GM23338 (cell line): ENCODE data around the gene SBF2. TPM values are rescaled to one million over a fixed set of nuclear protein-coding genes. Genes with fewer than 3 reads are reported as not detected.

ENCODE experiments used
- ATAC-seq: fragments of 200-7000 bp; cut with Tn5 transposase; 3 replicates; pipeline ENCODE4 v1.9.1; 2020
- DNase-seq: peaks from one replicate; pipeline ENCODE4 v3.0.0-alpha.2; 2015; ENCODE audit warnings: low spot score
- H2AFZ ChIP-seq: fragments of 200-600 bp; sonication (generic); 2 replicates; pipeline ENCODE4 v1.8.0; 2016; ENCODE audit warnings: antibody characterized with exemption, mild to moderate bottlenecking, moderate library complexity
- H3F3A ChIP-seq: fragments of 200-600 bp; sonication (generic); replicated peaks from 2 replicates; pipeline ENCODE4 v1.8.0; 2017; ENCODE audit warnings: antibody characterized with exemption, mixed run types, low read depth
- H3K27ac ChIP-seq: fragments of 200-600 bp; sonication (generic); 2 replicates; pipeline ENCODE4 v1.6.1; 2016; ENCODE audit warnings: low read depth
- H3K27me3 ChIP-seq: fragments of 200-600 bp; sonication (generic); 2 replicates; pipeline ENCODE4 v1.8.0; 2016; ENCODE audit warnings: mild to moderate bottlenecking, mixed run types, moderate library complexity; ENCODE audit not compliant: insufficient read depth
- H3K36me3 ChIP-seq: fragments of 200-600 bp; sonication (generic); 2 replicates; pipeline ENCODE4 v1.8.0; 2016; ENCODE audit warnings: mild to moderate bottlenecking; ENCODE audit not compliant: insufficient read depth
- H3K4me1 ChIP-seq: fragments of 200-600 bp; sonication (generic); 2 replicates; pipeline ENCODE4 v1.8.0; 2016; ENCODE audit warnings: mild to moderate bottlenecking, moderate library complexity; ENCODE audit not compliant: insufficient read depth
- H3K4me2 ChIP-seq: fragments of 200-600 bp; sonication (generic); 2 replicates; pipeline ENCODE4 v1.7.1; 2017; ENCODE audit warnings: mixed run types
- H3K4me3 ChIP-seq: fragments of 200-600 bp; sonication (generic); 2 replicates; pipeline ENCODE4 v1.6.1; 2016; ENCODE audit warnings: mixed run types
- H3K79me2 ChIP-seq: fragments of 200-600 bp; sonication (generic); replicated peaks from 2 replicates; pipeline ENCODE4 v1.8.0; 2017; ENCODE audit warnings: mild to moderate bottlenecking; ENCODE audit not compliant: insufficient read depth
- H3K9me2 ChIP-seq: fragments of 200-600 bp; sonication (generic); 2 replicates; pipeline ENCODE4 v1.8.0; 2017; ENCODE audit not compliant: insufficient read depth
- H4K20me1 ChIP-seq: fragments of 200-600 bp; sonication (generic); replicated peaks from 2 replicates; pipeline ENCODE4 v1.8.0; 2017; ENCODE audit warnings: mild to moderate bottlenecking; ENCODE audit not compliant: insufficient read depth
- H3K27ac Mint-ChIP-seq: 2 replicates; pipeline ENCODE4 v1.8.0; 2020; ENCODE audit warnings: inconsistent platforms, mild to moderate bottlenecking, moderate library complexity, mixed read lengths
- H3K27me3 Mint-ChIP-seq: 3 replicates; pipeline ENCODE4 v1.8.0; 2022; ENCODE audit warnings: low read depth, mild to moderate bottlenecking, moderate library complexity, mixed read lengths, inconsistent platforms; ENCODE audit not compliant: insufficient read depth, poor library complexity
- H3K36me3 Mint-ChIP-seq: 3 replicates; pipeline ENCODE4 v1.8.0; 2021; ENCODE audit warnings: low read depth, mild to moderate bottlenecking, inconsistent platforms, moderate library complexity, mixed read lengths
- H3K4me1 Mint-ChIP-seq: 3 replicates; pipeline ENCODE4 v1.8.0; 2020; ENCODE audit warnings: mild to moderate bottlenecking, inconsistent platforms, mixed read lengths
- H3K4me3 Mint-ChIP-seq: 3 replicates; pipeline ENCODE4 v1.8.0; 2021; ENCODE audit warnings: moderate library complexity, mild to moderate bottlenecking, inconsistent platforms, mixed read lengths
- H3K9me3 Mint-ChIP-seq: 3 replicates; pipeline ENCODE4 v1.8.0; 2020; ENCODE audit warnings: moderate library complexity, mild to moderate bottlenecking, inconsistent platforms, mixed read lengths
- CREB1 ChIP-seq: fragments of 250-450 bp; sonication (Bioruptor Pico); IDR thresholded peaks from 2 replicates; pipeline ENCODE4 v1.5.0; 2020; ENCODE audit warnings: low read depth, mild to moderate bottlenecking, moderate library complexity
- CTCF ChIP-seq, 2 experiments: fragments of 200-600 bp in 1 of 2; sonication (generic) in 1 of 2; conservative IDR thresholded peaks; 2 replicates each; pipeline versions ENCODE4 v1.5.1 to v1.6.1; 2016 to 2017; ENCODE audit warnings: antibody characterized with exemption in 2 of 2, low read depth in 2 of 2, mild to moderate bottlenecking in 2 of 2, moderate library complexity in 1 of 2
- EZH2 ChIP-seq: fragments of 200-600 bp; sonication (generic); IDR thresholded peaks from one replicate; pipeline ENCODE4 v1.8.0; 2017; ENCODE audit warnings: antibody characterized with exemption, mild to moderate bottlenecking, low read depth; ENCODE audit not compliant: unreplicated experiment
- EZH2phosphoT487 ChIP-seq: fragments of 200-600 bp; sonication (generic); IDR thresholded peaks from one replicate; pipeline ENCODE4 v1.8.1; 2018; ENCODE audit warnings: antibody characterized with exemption; ENCODE audit not compliant: unreplicated experiment
- JUNB ChIP-seq: IDR thresholded peaks from one replicate; pipeline ENCODE4 v1.6.1; 2016; ENCODE audit warnings: antibody characterized with exemption; ENCODE audit not compliant: unreplicated experiment
- NANOG ChIP-seq: IDR thresholded peaks from 2 replicates; pipeline ENCODE4 v1.6.1; 2016; ENCODE audit warnings: antibody characterized with exemption, borderline replicate concordance
- POLR2AphosphoS5 ChIP-seq: IDR thresholded peaks from 2 replicates; pipeline ENCODE4 v1.6.1; 2016; ENCODE audit warnings: antibody characterized with exemption, low read depth
- REST ChIP-seq: IDR thresholded peaks from one replicate; pipeline ENCODE4 v1.6.1; 2018; ENCODE audit warnings: antibody characterized with exemption; ENCODE audit not compliant: unreplicated experiment
- STAT1 ChIP-seq: IDR thresholded peaks from one replicate; pipeline ENCODE4 v1.6.1; 2016; ENCODE audit warnings: antibody characterized with exemption; ENCODE audit not compliant: unreplicated experiment
- ZNF114 ChIP-seq: fragments of 250-450 bp; sonication (Bioruptor Pico); IDR thresholded peaks from 2 replicates; pipeline ENCODE4 v1.5.0; 2020; ENCODE audit warnings: mild to moderate bottlenecking, moderate library complexity
- ZNF331 ChIP-seq: fragments of 250-450 bp; sonication (Bioruptor Pico); IDR thresholded peaks from 2 replicates; pipeline ENCODE4 v1.5.0; 2020; ENCODE audit warnings: low read depth, mild to moderate bottlenecking, moderate library complexity
- polyA plus RNA-seq: library from polyadenylated mRNA; unstranded; fragments of >200 nt; fragmentation: Nextera tagmentation; extraction: Ambion mirVana; gene quantifications from 2 replicates; pipeline ENCODE4 v1.2.1, GENCODE V29; 2016
- total RNA-seq: library from RNA; depleted of rRNA; stranded (reverse); fragments of >200 nt; shearing (Covaris generic); gene quantifications from 2 replicates; pipeline ENCODE4 v1.2.3, GENCODE V29; 2014
- TF ChIP-seq, protein P1 (sequence below): fragments of 250-450 bp; sonication (Bioruptor Pico); IDR thresholded peaks from 2 replicates; pipeline ENCODE4 v1.5.0; 2020; ENCODE audit warnings: mild to moderate bottlenecking, moderate library complexity
- TF ChIP-seq, protein P2 (sequence below): IDR thresholded peaks from 2 replicates; pipeline ENCODE4 v1.6.1; 2016; ENCODE audit warnings: antibody characterized with exemption

SBF2 gene
- total and polyA plus RNA-seq, 2 experiments from 2014 or later, result 25.6 to 53.5 TPM

GRCh38 chr11:9982796-9983579, 311.0 kb downstream of the SBF2 start:
- Mint-ChIP-seq H3K27me3 (peaks cover 4% of the 10 kb centered on the region), H3K36me3 (peaks cover 42% of the 10 kb centered on the region)
- peak; percentile 61 for DNase-seq

More at GRCh38 chr11:9982796-9983579, 311.0 kb downstream of the SBF2 start:
- Mint-ChIP-seq H3K9me3 (peaks cover 6% of the 10 kb centered on the region; the same call in 1 of the 3 replicates), H3K4me1 (peaks cover 29% of the 10 kb centered on the region), H3K27ac (peak overlapping the region; percentile 94), H3K4me3 (no peak overlapping the region)
- no peaks in the 10 kb centered on the region for H3K27me3 ChIP-seq
- H3K4me2 ChIP-seq, result no peak overlapping the region
- H2AFZ ChIP-seq, result no peak overlapping the region
- H3K4me3 ChIP-seq, result no peak overlapping the region
- H3F3A ChIP-seq, result no peaks in the 10 kb centered on the region
- TF ChIP-seq, protein P1, sequence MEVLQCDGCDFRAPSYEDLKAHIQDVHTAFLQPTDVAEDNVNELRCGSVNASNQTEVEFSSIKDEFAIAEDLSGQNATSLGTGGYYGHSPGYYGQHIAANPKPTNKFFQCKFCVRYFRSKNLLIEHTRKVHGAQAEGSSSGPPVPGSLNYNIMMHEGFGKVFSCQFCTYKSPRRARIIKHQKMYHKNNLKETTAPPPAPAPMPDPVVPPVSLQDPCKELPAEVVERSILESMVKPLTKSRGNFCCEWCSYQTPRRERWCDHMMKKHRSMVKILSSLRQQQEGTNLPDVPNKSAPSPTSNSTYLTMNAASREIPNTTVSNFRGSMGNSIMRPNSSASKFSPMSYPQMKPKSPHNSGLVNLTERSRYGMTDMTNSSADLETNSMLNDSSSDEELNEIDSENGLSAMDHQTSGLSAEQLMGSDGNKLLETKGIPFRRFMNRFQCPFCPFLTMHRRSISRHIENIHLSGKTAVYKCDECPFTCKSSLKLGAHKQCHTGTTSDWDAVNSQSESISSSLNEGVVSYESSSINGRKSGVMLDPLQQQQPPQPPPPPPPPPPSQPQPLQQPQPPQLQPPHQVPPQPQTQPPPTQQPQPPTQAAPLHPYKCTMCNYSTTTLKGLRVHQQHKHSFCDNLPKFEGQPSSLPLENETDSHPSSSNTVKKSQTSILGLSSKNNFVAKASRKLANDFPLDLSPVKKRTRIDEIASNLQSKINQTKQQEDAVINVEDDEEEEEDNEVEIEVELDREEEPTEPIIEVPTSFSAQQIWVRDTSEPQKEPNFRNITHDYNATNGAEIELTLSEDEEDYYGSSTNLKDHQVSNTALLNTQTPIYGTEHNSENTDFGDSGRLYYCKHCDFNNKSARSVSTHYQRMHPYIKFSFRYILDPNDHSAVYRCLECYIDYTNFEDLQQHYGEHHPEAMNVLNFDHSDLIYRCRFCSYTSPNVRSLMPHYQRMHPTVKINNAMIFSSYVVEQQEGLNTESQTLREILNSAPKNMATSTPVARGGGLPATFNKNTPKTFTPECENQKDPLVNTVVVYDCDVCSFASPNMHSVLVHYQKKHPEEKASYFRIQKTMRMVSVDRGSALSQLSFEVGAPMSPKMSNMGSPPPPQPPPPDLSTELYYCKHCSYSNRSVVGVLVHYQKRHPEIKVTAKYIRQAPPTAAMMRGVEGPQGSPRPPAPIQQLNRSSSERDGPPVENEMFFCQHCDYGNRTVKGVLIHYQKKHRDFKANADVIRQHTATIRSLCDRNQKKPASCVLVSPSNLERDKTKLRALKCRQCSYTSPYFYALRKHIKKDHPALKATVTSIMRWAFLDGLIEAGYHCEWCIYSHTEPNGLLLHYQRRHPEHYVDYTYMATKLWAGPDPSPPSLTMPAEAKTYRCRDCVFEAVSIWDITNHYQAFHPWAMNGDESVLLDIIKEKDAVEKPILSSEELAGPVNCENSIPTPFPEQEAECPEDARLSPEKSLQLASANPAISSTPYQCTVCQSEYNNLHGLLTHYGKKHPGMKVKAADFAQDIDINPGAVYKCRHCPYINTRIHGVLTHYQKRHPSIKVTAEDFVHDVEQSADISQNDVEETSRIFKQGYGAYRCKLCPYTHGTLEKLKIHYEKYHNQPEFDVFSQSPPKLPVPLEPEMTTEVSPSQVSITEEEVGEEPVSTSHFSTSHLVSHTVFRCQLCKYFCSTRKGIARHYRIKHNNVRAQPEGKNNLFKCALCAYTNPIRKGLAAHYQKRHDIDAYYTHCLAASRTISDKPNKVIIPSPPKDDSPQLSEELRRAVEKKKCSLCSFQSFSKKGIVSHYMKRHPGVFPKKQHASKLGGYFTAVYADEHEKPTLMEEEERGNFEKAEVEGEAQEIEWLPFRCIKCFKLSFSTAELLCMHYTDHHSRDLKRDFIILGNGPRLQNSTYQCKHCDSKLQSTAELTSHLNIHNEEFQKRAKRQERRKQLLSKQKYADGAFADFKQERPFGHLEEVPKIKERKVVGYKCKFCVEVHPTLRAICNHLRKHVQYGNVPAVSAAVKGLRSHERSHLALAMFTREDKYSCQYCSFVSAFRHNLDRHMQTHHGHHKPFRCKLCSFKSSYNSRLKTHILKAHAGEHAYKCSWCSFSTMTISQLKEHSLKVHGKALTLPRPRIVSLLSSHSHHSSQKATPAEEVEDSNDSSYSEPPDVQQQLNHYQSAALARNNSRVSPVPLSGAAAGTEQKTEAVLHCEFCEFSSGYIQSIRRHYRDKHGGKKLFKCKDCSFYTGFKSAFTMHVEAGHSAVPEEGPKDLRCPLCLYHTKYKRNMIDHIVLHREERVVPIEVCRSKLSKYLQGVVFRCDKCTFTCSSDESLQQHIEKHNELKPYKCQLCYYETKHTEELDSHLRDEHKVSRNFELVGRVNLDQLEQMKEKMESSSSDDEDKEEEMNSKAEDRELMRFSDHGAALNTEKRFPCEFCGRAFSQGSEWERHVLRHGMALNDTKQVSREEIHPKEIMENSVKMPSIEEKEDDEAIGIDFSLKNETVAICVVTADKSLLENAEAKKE (CRISPR knock-in tag), result peak; percentile 76; the same call in 1 of the 2 replicates
- TF ChIP-seq NANOG, result no peak
- TF ChIP-seq EZH2phosphoT487, result no peak
- no peak for TF ChIP-seq ZNF331 (CRISPR knock-in tag)
- TF ChIP-seq EZH2, result no peak
- TF ChIP-seq STAT1, result no peak
- no peak for TF ChIP-seq REST
- no peak for TF ChIP-seq POLR2AphosphoS5
- no peak for TF ChIP-seq CREB1
- TF ChIP-seq, protein P2, sequence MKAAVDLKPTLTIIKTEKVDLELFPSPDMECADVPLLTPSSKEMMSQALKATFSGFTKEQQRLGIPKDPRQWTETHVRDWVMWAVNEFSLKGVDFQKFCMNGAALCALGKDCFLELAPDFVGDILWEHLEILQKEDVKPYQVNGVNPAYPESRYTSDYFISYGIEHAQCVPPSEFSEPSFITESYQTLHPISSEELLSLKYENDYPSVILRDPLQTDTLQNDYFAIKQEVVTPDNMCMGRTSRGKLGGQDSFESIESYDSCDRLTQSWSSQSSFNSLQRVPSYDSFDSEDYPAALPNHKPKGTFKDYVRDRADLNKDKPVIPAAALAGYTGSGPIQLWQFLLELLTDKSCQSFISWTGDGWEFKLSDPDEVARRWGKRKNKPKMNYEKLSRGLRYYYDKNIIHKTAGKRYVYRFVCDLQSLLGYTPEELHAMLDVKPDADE, result no peak
- no peak; a peak in 1 of 4 replicates for TF ChIP-seq CTCF (conservative IDR thresholded peaks at IDR 0.05; ENCODE audit: low read depth in 2 of 2)
- peak; percentile 27; the same call in 1 of the 2 replicates for TF ChIP-seq ZNF114 (CRISPR knock-in tag)
- TF ChIP-seq JUNB, result no peak
- ATAC-seq, result peak; percentile 92
- no peaks in the 10 kb centered on the region for H3K36me3 ChIP-seq
- H3K27ac ChIP-seq, result peak overlapping the region; percentile 86
- peaks cover 21% of the 10 kb centered on the region; the same call in 1 of the 2 replicates for H3K4me1 ChIP-seq
- H4K20me1 ChIP-seq, result no peaks in the 10 kb centered on the region
- no peaks in the 10 kb centered on the region for H3K79me2 ChIP-seq
- H3K9me2 ChIP-seq, result no peaks in the 10 kb centered on the region
